HUES6 (cell line): ENCODE measurements around the gene LSM3.

Experiments
- H3K27ac ChIP-seq: 2 replicates; pipeline ENCODE4 v1.7.0; 2013; ENCODE audit warnings: low read depth, mild to moderate bottlenecking, low read length, inconsistent platforms
- H3K27me3 ChIP-seq: 2 replicates; pipeline ENCODE4 v1.6.1; 2013; ENCODE audit warnings: low read length; ENCODE audit not compliant: control insufficient read depth, insufficient read depth
- H3K36me3 ChIP-seq: 2 replicates; pipeline ENCODE4 v1.6.1; 2013; ENCODE audit warnings: low read length; ENCODE audit not compliant: control insufficient read depth, insufficient read depth
- H3K4me1 ChIP-seq: 2 replicates; pipeline ENCODE4 v1.6.1; 2013; ENCODE audit warnings: low read length; ENCODE audit not compliant: control insufficient read depth, insufficient read depth
- H3K4me3 ChIP-seq: 2 replicates; pipeline ENCODE4 v1.5.1; 2013; ENCODE audit warnings: low read depth, low read length
- H3K9ac ChIP-seq: one replicate; pipeline ENCODE4 v1.6.1; 2013; ENCODE audit warnings: mild to moderate bottlenecking, low read length
- H3K9me3 ChIP-seq: 2 replicates; pipeline ENCODE4 v1.6.1; 2013; ENCODE audit warnings: low read depth, low read length; ENCODE audit not compliant: control insufficient read depth, insufficient read depth

LSM3 gene

GRCh38 chr3:14231998-14232501, 53.4 kb downstream of the LSM3 start:
- peaks cover 15% of the 10 kb centered on the region for H3K9me3 ChIP-seq
- peaks cover 19% of the 10 kb centered on the region; the same call in 1 of the 2 replicates for H3K4me1 ChIP-seq
- H3K27ac ChIP-seq, result no peak overlapping the region
- H3K27me3 ChIP-seq, result no peaks in the 10 kb centered on the region
- H3K9ac ChIP-seq, result no peak overlapping the region
- H3K36me3 ChIP-seq, result no peaks in the 10 kb centered on the region
- H3K4me3 ChIP-seq, result no peak overlapping the region

- Histone ChIP-seq H3K27ac (no peak overlapping the region), H3K4me1 (peaks cover 9% of the 10 kb centered on the region; the same call in 1 of the 2 replicates), H3K9me3 (peaks cover 15% of the 10 kb centered on the region), H3K9ac (no peak overlapping the region), H3K27me3 (peaks cover 3% of the 10 kb centered on the region; the same call in 1 of the 2 replicates), H3K36me3 (no peaks in the 10 kb centered on the region), H3K4me3 (no peak overlapping the region)
Measured at GRCh38 chr3:14234251-14235002, 55.8 kb downstream of the LSM3 start.

- H3K27ac ChIP-seq, result no peak overlapping the region
- peaks cover 9% of the 10 kb centered on the region; the same call in 1 of the 2 replicates for H3K4me1 ChIP-seq
- peaks cover 15% of the 10 kb centered on the region for H3K9me3 ChIP-seq
- H3K9ac ChIP-seq, result no peak overlapping the region
- H3K27me3 ChIP-seq, result peaks cover 3% of the 10 kb centered on the region; the same call in 1 of the 2 replicates
- H3K36me3 ChIP-seq, result no peaks in the 10 kb centered on the region
- H3K4me3 ChIP-seq, result no peak overlapping the region
Measured at GRCh38 chr3:14235003-14235911, 56.6 kb downstream of the LSM3 start.

GRCh38 chr3:14235912-14236295, 57.3 kb downstream of the LSM3 start:
- Histone ChIP-seq H3K36me3 (no peaks in the 10 kb centered on the region), H3K4me1 (peaks cover 9% of the 10 kb centered on the region; the same call in 1 of the 2 replicates), H3K4me3 (no peak overlapping the region), H3K27me3 (peaks cover 3% of the 10 kb centered on the region; the same call in 1 of the 2 replicates), H3K27ac (no peak overlapping the region), H3K9ac (no peak overlapping the region), H3K9me3 (peaks cover 15% of the 10 kb centered on the region)

- Histone ChIP-seq H3K9me3 (peaks cover 15% of the 10 kb centered on the region), H3K4me3 (no peak overlapping the region), H3K9ac (no peak overlapping the region), H3K36me3 (no peaks in the 10 kb centered on the region), H3K27me3 (peaks cover 3% of the 10 kb centered on the region; the same call in 1 of the 2 replicates), H3K4me1 (peaks cover 9% of the 10 kb centered on the region; the same call in 1 of the 2 replicates), H3K27ac (no peak overlapping the region)
Measured at GRCh38 chr3:14236902-14237301, 58.3 kb downstream of the LSM3 start.

GRCh38 chr3:14237457-14237856, 58.8 kb downstream of the LSM3 start:
- no peak overlapping the region for H3K4me3 ChIP-seq
- no peaks in the 10 kb centered on the region for H3K36me3 ChIP-seq
- no peak overlapping the region for H3K27ac ChIP-seq
- peaks cover 15% of the 10 kb centered on the region for H3K9me3 ChIP-seq
- peaks cover 3% of the 10 kb centered on the region; the same call in 1 of the 2 replicates for H3K27me3 ChIP-seq
- H3K9ac ChIP-seq, result no peak overlapping the region
- H3K4me1 ChIP-seq, result peaks cover 4% of the 10 kb centered on the region; the same call in 1 of the 2 replicates

GRCh38 chr3:14238356-14238755, 59.7 kb downstream of the LSM3 start:
- H3K9ac ChIP-seq, result no peak overlapping the region
- no peak overlapping the region for H3K27ac ChIP-seq
- peaks cover 3% of the 10 kb centered on the region; the same call in 1 of the 2 replicates for H3K27me3 ChIP-seq
- H3K4me3 ChIP-seq, result no peak overlapping the region
- peaks cover 3% of the 10 kb centered on the region; the same call in 1 of the 2 replicates for H3K4me1 ChIP-seq
- H3K36me3 ChIP-seq, result no peaks in the 10 kb centered on the region
- H3K9me3 ChIP-seq, result peaks cover 14% of the 10 kb centered on the region

GRCh38 chr3:14238930-14239329, 60.3 kb downstream of the LSM3 start:
- H3K27me3 ChIP-seq, result peaks cover 3% of the 10 kb centered on the region; the same call in 1 of the 2 replicates
- no peak overlapping the region for H3K4me3 ChIP-seq
- H3K9ac ChIP-seq, result no peak overlapping the region
- H3K36me3 ChIP-seq, result no peaks in the 10 kb centered on the region
- H3K27ac ChIP-seq, result no peak overlapping the region
- peaks cover 9% of the 10 kb centered on the region; the same call in 1 of the 2 replicates for H3K9me3 ChIP-seq
- peaks cover 3% of the 10 kb centered on the region; the same call in 1 of the 2 replicates for H3K4me1 ChIP-seq

- no peaks in the 10 kb centered on the region for H3K9me3 ChIP-seq
- H3K36me3 ChIP-seq, result no peaks in the 10 kb centered on the region
- H3K4me1 ChIP-seq, result peaks cover 3% of the 10 kb centered on the region; the same call in 1 of the 2 replicates
- no peak overlapping the region for H3K9ac ChIP-seq
- H3K27me3 ChIP-seq, result peaks cover 3% of the 10 kb centered on the region; the same call in 1 of the 2 replicates
- no peak overlapping the region for H3K4me3 ChIP-seq
- H3K27ac ChIP-seq, result no peak overlapping the region
Measured at GRCh38 chr3:14239940-14240339, 61.3 kb downstream of the LSM3 start.

GRCh38 chr3:14240366-14240765, 61.7 kb downstream of the LSM3 start:
- Histone ChIP-seq H3K27me3 (peaks cover 3% of the 10 kb centered on the region; the same call in 1 of the 2 replicates), H3K9ac (no peak overlapping the region), H3K4me3 (no peak overlapping the region), H3K4me1 (no peaks in the 10 kb centered on the region; the same call in 1 of the 2 replicates), H3K27ac (no peak overlapping the region), H3K9me3 (no peaks in the 10 kb centered on the region), H3K36me3 (no peaks in the 10 kb centered on the region)
